Neural crest cell (in vitro differentiated cells): ENCODE measurements around the gene SEC23A. TPM values are rescaled to one million over a fixed set of nuclear protein-coding genes. Genes with fewer than 3 reads are reported as not detected.

Experiments
- DNase-seq: peaks from one replicate; pipeline ENCODE4 v3.0.0; 2021; ENCODE audit warnings: low read depth, mixed read lengths, low spot score
- H3K27ac Mint-ChIP-seq: one replicate; pipeline ENCODE4 v1.8.0; 2021; ENCODE audit warnings: mild to moderate bottlenecking, mixed read lengths; ENCODE audit not compliant: unreplicated experiment
- H3K27me3 Mint-ChIP-seq: 2 replicates; pipeline ENCODE4 v1.8.0; 2021; ENCODE audit warnings: low read depth, mild to moderate bottlenecking, mixed read lengths
- H3K36me3 Mint-ChIP-seq: 2 replicates; pipeline ENCODE4 v1.8.0; 2021; ENCODE audit warnings: low read depth, mild to moderate bottlenecking, mixed read lengths
- H3K4me1 Mint-ChIP-seq: 2 replicates; pipeline ENCODE4 v1.8.0; 2021; ENCODE audit warnings: mixed read lengths
- H3K4me3 Mint-ChIP-seq: one replicate; pipeline ENCODE4 v1.8.0; 2021; ENCODE audit warnings: mild to moderate bottlenecking, mixed read lengths
- H3K9me3 Mint-ChIP-seq: 2 replicates; pipeline ENCODE4 v1.8.0; 2021; ENCODE audit warnings: mixed read lengths
- total RNA-seq: library from RNA; stranded (reverse); gene quantifications from 2 replicates; pipeline ENCODE4 v1.2.1, GENCODE V29; 2021
- TF ChIP-seq, protein P1 (sequence below): fragments of 200-600 bp; sonication (generic); conservative IDR thresholded peaks from 2 replicates; pipeline ENCODE4 v1.5.0; 2021; ENCODE audit warnings: antibody characterized with exemption, mild to moderate bottlenecking

Gene SEC23A
- total RNA-seq, 1 donor from 2014 or later = 70.6 TPM

DNA sequence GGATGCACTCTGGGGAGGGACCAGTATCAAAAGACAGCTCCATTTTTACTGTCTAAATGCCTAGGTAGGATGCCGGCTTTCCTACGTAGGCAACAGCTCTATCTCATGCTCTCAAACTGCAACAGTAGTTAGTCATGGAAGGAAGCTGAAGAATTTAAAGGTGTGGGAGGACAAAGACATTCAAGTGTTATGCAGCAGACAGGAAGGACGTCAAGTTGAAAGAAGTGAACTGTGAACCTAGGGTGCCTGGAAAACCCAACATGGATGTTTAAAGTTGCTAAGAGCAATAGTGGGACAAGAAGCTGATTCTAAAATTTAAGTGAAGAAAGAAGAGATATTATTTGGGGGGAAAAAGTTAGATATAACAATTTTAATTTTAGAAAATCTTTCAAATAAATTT is 5.9 kb downstream of the SEC23A start:
- no peaks in the 10 kb centered on the region for H3K27me3 Mint-ChIP-seq
- no peak for DNase-seq
- no peak overlapping the region for H3K4me3 Mint-ChIP-seq

DNA sequence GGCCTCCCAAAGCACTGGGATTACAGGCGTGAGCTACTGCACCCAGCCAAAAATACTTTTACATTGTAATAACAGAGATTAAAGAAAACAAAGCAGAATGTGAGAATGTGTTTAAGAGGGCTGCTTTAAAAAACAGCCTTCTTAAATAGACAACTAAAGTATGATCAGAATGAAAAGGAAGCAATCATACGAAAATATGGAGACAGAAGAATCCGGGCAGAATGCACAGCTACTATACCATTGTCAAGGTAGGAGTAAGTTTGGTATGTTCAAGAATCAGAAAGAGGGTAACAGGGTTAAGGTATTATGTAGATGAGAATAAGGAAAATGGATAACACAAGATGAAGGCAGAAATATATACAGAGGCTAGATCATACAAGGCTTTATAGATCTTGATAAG is 8.5 kb downstream of the SEC23A start:
- Mint-ChIP-seq H3K36me3 (peaks cover 6% of the 10 kb centered on the region), H3K27ac (no peak overlapping the region), H3K4me3 (no peak overlapping the region), H3K27me3 (no peaks in the 10 kb centered on the region), H3K9me3 (no peaks in the 10 kb centered on the region), H3K4me1 (peaks cover 10% of the 10 kb centered on the region)
- no peak for DNase-seq
- TF ChIP-seq, protein P1, sequence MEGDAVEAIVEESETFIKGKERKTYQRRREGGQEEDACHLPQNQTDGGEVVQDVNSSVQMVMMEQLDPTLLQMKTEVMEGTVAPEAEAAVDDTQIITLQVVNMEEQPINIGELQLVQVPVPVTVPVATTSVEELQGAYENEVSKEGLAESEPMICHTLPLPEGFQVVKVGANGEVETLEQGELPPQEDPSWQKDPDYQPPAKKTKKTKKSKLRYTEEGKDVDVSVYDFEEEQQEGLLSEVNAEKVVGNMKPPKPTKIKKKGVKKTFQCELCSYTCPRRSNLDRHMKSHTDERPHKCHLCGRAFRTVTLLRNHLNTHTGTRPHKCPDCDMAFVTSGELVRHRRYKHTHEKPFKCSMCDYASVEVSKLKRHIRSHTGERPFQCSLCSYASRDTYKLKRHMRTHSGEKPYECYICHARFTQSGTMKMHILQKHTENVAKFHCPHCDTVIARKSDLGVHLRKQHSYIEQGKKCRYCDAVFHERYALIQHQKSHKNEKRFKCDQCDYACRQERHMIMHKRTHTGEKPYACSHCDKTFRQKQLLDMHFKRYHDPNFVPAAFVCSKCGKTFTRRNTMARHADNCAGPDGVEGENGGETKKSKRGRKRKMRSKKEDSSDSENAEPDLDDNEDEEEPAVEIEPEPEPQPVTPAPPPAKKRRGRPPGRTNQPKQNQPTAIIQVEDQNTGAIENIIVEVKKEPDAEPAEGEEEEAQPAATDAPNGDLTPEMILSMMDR = no peak

More for the DNA sequence above, 5.9 kb downstream of the SEC23A start:
- Mint-ChIP-seq H3K9me3 (no peaks in the 10 kb centered on the region), H3K36me3 (no peaks in the 10 kb centered on the region), H3K4me1 (peaks cover 23% of the 10 kb centered on the region), H3K27ac (no peak overlapping the region)
- TF ChIP-seq, protein P1 = no peak

DNA sequence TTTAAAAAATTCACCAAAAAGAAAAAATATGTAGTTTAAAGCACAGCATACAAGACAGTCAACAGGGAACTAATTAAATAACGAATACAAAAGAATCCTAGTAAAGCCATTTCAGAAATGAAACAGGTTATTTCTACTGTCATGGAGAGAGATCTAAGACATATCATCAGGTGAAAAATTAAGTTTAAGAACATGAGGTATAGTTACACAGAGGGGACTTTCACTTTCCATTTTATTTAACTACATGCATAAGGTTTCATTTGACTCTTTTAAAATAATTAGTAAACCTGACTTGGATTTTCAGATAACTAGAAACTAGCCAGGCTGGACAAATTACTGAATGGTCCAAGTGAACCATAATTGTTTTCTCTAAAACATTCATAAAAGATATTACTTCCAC is 11.3 kb downstream of the SEC23A start:
- peaks cover 9% of the 10 kb centered on the region for H3K36me3 Mint-ChIP-seq
- H3K4me1 Mint-ChIP-seq = no peaks in the 10 kb centered on the region
- no peaks in the 10 kb centered on the region for H3K9me3 Mint-ChIP-seq
- no peaks in the 10 kb centered on the region for H3K27me3 Mint-ChIP-seq
- TF ChIP-seq, protein P1 = no peak
- DNase-seq = no peak
- H3K4me3 Mint-ChIP-seq = no peak overlapping the region
- H3K27ac Mint-ChIP-seq = no peak overlapping the region

DNA sequence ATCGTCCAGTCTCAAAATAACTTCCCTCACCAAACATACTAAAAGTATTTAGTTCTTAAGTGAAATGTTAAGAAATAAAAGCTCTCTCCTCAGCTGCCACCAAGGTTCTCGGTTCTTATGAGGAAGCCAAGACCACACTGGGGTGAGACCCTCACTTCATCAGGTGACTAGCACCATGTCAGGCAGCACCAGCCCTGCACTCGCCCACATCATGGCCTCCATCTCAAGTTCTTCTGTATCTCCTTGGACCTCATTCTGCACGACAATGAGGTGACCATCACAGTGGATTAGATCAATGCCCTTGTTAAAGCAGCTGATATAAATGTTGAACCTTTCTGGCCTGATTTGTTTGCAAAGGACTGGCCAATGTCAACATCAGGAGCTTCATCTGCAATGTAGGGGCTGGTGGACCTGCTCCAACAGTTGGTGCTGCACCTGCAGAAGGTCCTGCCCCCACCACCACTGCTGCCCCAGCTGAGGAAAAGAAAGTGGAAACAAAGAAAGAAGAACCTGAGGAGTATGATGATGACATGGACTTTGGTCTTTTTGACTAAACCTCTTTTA is 12.4 kb downstream of the SEC23A start:
- H3K9me3 Mint-ChIP-seq = no peaks in the 10 kb centered on the region
- no peaks in the 10 kb centered on the region for H3K4me1 Mint-ChIP-seq
- no peak for DNase-seq
- no peak overlapping the region for H3K4me3 Mint-ChIP-seq
- H3K27ac Mint-ChIP-seq = no peak overlapping the region
- TF ChIP-seq, protein P1 = no peak
- H3K36me3 Mint-ChIP-seq = peaks cover 9% of the 10 kb centered on the region
- no peaks in the 10 kb centered on the region for H3K27me3 Mint-ChIP-seq

DNA sequence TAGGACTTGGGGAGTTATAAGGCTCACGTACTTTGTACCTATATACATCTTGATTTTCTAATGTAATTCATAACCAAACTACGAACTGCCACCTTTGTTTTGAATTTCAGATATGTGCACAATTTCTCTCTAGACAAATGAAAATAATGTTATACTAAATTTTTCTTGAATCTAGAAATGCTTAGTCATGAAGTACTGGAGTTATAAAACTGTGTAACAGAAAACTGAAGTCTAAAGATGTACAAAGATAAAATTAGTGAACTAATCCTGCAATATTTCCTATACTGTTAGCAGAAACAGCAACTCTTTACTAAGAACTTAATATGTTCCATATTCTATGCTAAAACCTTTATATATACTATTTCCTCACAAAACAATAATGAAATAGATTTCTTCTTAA is 15.5 kb downstream of the SEC23A start:
- Mint-ChIP-seq H3K36me3 (peaks cover 14% of the 10 kb centered on the region), H3K27ac (no peak overlapping the region), H3K9me3 (no peaks in the 10 kb centered on the region), H3K27me3 (no peaks in the 10 kb centered on the region), H3K4me1 (no peaks in the 10 kb centered on the region), H3K4me3 (no peak overlapping the region)
- no peak for DNase-seq
- TF ChIP-seq, protein P1 = no peak
